GM19324 (cell line): ENCODE data around the gene APOBEC3A.

Source experiments
- ATAC-seq: cut with Tn5 transposase; IDR thresholded peaks from one replicate; pipeline ENCODE4 v1.9.1; 2021; ENCODE audit warnings: mild to moderate bottlenecking, moderate library complexity; ENCODE audit not compliant: unreplicated experiment, low FRiP score

APOBEC3A gene

DNA sequence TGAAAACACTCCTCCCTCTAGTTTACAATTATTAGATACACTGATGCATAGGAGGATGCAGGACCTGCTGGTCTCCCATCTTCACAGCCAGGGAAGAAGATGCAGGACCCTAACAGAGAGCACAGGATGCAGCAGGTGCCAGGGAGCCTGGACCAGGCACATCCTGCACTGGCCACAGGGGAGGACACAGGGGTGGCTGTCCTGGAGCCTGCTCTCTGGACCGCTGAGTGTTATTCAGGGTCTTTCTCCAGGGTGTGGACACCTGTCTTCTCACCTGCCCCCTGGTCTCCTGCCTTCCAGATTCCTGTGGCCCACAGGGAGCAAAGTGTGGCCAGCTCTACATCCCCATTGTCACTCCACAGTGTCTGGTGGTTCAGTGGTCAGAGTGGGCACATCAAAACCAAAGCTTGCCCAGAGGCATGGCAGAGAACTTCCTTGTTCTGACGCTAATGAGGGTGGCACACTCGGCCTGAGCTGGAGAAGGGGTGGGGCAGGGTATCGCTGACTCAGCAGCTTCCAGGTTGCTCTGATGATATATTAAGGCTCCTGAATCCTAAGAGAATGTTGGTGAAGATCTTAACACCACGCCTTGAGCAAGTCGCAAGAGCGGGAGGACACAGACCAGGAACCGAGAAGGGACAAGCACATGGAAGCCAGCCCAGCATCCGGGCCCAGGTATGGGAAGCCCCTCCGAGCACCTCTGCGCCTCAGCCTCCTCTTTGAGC is at the start of gene APOBEC3A:
APOBEC3A (plus strand) TSS at position 564 of the 725 bp plus-strand sequence; CDS start at position 647, 83 bp downstream.
- no peak for ATAC-seq

DNA sequence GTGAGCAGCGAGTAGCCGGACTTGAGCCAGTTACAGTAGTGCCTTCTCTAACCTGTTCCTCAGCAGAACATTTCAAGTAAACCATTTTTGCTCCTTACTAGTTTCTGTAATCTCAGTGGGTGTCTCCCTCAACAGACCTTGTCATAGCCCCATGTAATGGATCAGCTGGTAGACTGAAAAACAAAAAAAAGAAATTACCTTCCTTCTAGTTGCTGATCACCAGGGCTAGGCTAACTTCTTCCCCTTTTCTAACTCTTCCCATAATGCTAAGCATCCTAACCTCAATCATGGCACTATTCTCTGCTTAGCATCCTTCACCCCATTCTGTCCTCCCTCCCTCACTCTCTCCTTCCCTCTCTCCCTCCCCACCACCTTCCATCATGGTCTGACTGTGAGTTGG is 49.6 kb upstream of the APOBEC3A start:
- no peak for ATAC-seq

DNA sequence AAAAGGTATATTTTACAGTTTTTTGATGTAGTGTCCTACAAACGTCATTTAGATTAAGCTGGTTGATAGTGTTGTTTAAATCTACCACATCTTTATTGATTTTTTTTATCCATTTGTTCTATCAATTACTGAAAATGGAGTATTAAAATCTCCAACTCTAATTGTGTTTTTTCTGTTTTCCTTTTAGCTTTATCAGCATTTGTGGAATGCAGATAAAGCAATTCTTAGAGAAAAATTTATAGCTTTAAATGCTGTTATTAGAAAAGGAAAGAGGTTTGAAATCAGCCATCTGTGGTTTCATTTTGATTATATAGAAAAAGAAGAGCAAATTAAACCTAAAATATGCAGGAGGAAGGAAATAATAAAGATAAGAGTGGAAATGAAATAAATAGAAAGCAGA is 46.0 kb upstream of the APOBEC3A start:
- no peak for ATAC-seq

DNA sequence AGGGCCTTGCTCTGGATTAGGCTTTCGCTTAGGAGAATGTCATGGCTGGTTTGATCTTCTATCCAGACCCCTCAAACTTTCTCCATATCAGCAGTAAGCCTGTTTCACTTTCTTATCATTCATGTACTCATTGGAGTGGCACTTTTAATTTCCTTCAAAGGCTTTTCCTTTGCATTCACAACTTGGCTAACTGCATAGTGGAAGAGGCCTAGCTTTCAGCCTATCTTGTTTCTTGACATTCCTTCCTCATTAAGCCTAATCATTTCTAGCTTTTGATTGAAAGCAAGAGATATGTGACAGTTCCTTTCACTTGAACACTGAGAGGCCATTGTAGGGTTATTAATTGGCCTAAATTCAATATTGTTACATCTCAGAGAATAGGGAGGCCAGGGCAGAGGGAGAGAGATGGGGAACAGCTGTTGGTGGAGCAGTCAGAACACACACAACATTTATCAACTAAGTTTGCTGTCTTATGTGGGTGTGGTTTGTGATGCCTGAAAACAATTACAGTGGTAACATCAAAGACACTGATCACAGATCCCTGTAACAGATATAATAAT is 37.7 kb upstream of the APOBEC3A start:
- ATAC-seq, result no peak

DNA sequence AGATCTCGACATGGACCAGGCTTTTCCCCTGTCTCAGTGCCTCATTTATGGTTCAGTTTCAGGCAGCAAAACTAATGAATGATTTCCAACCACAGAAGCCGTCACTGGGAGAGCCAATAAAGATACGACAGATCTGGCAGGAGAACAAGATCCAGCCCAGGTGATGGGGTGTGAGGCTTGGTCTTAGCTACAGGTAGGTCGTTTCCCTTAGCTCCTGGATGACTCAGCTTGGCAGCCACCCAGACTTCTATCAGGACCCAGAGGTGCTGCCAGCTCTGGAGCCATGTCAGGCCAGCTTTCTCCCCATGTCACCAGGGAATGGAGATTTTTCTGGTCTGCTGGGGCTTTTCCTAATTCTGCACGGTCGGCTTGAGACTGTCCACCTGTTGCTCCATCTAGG is 36.3 kb upstream of the APOBEC3A start:
- ATAC-seq, result no peak

DNA sequence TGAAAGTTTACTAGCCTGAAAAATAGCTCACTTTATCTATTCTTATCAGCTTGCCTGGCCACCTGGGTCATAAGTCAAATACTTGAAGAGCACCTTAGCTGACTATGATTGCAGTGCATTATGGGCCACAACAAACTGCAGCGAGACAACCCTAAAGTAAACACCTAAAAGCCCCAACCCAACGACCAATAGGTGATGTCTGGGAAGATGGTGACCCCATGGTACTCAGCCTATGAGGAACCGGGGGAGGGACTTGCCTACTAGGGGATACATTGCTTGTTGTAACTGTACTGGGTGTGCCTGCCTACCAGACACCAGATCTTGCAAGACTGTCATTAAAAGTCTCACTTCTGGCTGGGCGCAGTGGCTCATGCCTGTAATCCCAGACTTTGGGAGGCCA is 35.6 kb upstream of the APOBEC3A start:
- ATAC-seq, result no peak

DNA sequence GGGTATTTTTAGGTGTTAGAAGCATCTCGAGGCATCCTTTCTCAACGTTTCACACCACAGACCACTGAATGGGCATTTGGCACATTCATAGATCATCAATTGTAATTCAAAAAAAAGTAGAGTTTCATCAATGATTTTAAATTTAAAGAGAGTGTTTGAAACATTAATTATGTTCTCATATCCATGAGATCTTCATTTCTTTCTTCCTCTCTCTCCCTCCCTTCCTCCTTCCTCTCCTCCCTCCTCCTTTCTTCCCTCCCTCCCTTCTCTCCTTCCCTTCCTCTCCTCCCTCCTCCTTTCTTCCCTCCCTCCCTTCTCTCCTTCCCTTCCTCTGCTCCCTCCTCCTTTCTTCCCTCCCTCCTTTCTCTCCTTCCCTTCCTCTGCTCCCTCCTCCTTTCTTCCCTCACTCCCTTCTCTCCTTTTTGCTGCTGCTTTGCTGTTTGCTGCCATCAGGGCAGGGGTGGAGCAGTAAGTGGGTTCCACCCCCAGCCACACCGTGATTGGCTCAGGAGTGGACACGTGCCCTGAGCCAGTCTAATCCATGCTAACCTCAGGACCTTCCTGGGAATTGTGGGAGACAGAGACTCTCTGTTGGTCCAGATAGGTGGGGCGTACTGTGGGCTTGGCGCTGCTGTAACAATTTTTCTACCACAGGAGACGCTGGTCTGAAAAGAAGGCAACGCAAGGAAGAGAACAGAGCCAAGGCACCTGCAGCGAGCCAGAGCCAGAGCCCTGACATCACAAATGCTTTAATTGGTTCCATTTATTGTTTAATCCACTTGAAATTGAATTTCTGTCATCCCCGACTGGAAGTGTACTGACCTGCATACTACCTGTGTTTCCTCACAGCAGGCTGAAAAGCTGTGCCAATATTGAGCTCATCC is 33.7 kb upstream of the APOBEC3A start:
- no peak for ATAC-seq

DNA sequence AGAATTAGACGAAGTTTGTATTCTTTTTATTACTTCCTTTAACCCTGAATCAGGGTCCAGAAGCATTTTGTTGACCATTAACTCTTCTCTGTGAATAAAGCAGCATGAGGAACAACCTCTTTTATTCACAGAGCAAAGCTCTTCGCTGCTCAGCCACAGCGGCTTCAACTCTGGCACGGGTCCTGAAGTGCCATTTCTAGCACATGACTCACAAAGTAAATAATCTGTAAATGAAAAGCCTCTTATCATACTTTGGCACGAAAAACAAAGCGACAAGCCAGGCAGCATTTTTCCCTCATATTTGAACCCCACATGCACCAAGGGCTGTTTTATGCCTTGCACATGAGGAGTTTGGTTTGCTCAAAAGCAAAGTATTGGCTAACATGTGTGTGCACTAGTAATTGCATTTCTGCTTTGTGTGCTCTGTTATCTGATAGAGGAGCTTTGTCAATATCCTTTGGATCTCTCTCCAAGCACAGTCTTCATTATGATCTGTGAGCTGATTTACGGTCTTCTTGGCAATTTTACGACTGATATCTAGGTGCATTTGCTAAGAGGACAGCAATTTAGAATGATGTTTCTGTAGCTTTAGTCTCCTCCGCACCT is 33.0 kb upstream of the APOBEC3A start:
- no peak for ATAC-seq

DNA sequence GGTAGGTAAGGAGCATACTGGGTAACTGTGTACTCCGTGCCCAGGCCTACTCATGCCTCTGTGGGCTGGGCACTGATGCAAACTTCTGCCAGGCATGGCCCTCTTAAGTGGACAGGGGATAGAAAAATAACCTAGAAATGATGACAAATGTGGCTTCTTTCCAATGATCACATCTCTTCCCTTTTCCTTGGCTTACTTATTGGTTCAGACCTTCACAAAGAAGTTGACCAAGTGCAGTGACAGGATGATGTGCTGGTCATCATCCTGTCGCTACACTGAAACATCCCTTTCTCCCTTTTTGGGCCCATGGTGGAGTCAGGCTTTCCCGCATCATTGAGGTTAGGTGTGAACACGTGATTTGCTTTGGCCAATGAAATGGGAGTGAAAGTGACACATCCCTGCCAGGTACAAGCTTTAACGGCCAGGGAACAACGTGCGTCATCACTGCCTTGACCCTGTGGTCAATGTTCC is 31.8 kb upstream of the APOBEC3A start:
- no peak for ATAC-seq

DNA sequence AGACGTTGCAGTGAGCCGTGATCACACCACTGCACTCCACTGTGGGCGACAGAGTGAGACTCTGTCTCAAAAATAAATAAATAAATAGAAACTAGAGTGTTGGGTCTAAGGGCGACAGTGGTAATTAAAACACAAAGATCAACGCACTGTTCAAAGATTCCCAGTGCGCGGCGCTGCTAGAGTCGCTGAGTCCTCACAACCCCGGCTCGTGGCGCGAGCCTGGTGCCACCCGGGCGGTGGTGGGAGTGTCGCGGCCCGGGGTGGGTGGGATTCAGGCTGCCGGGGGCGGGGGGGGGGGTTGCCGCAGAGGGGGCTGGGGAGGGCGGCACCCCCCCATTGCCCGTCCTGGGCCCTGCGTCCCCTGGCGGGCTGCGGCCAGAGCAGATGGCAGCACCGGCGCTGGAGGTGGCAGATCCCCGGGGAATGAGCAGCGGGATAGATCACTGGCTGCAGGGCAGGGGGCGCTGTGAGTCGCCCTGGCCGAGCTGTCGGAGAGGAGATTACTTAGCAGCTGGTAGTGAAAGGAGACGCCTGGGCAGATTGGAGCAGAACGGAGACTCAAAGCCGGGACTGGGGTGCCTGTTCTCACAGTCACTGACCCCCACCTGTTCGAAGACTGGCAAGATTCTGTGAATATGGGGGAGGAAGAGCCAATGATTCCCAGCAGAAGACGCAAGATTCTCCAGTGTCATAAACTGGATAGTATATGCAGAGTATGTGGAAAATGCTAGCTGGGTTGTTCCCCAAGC is 30.2 kb upstream of the APOBEC3A start:
- ATAC-seq, result no peak

DNA sequence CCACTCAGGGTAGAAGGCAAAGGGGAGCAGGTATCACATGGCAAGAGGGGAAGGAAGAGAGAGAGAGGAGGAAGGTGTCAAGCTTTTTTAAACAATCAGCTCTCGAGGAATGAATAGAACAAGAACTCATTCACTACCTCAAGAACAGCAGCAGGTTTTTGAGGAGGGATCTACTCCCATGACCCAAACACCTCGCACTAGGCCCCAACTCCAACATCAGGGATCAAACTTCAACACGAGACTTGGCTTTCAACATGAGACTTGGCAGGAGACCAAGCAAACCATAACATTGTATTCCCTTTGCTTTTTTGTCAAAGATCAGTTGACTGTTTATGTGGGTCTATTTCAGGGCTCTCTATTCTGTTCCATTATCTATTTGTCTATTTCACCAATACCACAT is 26.9 kb upstream of the APOBEC3A start:
- no peak for ATAC-seq

DNA sequence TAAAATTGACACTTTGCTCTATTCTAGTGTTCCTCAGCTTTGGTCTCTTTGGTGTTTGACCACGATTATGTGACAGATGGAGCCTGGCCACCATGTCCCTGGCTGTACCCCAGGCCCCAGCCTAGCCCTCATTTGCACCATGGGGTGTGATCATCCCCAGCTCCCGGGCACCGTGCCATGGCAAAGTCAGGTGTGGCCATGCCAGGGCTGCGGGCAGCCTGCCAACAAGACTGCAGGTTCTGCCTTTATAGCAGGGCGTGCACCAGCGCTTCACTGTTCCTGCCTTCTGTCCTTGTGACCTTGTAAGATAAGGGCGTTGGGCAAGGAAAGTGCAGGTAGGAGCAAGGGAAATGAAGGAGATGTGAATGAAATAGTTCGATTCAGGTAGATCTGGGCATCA is 22.4 kb upstream of the APOBEC3A start:
- no peak for ATAC-seq

DNA sequence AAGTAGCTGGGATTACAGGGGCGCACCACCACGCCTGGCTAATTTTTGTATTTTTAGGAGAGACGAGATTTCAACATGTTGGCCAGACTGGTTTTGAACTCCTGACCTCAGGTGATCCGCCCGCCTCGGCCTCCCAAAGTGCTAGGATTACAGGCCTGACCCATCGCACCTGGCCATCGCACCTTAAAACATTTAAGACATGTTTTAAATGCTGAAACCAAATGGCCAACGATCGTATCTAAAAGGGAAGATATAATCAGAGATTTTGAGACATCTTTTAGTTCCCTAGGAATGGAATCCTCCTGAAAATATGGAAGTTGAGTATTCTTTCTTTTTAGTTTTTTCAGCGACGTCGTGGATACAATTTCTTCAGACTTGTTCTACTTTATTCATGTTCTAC is 21.8 kb upstream of the APOBEC3A start:
- no peak for ATAC-seq

DNA sequence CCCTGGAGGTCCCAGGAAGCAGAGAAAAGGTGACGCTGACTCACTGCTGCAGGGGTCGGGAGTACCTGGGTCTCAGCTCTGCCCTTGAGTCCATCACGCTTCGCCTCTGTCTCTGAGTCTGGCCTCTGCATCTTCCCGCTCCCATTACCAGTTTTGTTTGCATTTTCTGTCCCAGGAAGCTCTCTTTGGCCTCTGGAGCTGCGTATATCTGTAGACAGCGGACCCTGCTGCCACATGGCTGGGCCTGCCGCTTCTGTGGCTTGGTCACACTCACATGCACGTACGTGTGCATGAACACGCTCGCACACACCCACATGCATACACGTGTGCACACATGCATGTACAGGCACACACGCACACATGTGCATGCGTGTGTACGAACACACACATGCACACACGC is 20.8 kb upstream of the APOBEC3A start:
- no peak for ATAC-seq

DNA sequence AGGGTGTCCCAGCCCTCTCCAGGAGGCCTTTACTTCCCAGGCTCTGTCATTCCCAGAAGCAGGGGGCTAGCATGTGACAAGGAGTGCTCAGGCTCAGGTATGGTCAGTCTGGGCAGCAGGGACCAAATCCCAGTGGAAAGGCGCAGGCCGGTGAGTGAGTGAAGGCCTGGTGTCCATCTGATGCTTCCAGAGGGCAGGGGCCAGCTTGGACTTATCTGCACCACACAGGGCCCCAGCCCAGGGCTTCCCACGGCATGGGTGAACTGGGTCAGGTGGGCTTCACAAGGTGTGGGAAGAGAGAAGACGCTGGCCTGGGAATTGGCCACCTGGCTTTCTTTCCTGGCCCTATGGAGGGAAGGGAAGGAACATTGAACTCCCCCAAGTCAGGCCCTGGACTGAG is 20.4 kb upstream of the APOBEC3A start:
- ATAC-seq, result no peak

DNA sequence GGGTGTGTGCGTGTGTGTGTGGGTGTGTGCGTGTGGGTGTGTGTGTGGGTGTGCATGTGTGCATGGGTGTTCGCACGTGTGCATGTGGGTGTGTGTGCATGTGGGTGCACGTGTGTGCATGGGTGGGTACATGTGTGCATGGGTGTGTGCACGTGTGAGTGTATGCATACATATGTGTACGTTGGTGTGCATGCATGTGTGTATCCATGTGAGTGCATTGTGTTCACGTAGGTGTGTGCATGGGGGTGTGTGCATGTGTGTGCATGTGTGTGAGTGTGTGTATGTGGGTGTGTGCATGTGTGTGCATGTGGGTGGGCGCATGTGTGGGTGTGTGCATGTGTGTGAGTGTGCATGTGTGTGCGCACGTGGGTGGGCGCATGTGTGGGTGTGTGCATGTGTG is 19.9 kb upstream of the APOBEC3A start:
- ATAC-seq, result no peak

DNA sequence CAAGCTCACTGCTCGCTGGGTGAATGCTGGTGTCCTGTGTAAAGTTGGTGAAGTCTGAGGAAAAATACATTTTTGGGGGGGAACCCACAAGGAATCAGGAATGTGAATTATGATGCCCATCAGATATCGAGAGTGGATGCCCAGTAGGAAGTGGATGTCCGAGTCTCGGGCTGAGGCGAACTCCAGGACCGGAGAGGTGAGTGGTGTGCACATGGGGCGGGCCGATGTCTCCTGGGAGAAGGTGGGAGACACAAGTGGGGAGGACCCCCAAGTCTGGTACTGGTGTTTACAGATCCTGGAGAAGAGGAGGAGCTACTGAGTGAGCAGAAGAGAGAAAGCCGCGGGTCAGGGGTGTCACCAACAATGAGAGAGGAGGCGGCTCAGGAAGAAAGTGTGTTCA is 19.2 kb upstream of the APOBEC3A start:
- ATAC-seq, result no peak

DNA sequence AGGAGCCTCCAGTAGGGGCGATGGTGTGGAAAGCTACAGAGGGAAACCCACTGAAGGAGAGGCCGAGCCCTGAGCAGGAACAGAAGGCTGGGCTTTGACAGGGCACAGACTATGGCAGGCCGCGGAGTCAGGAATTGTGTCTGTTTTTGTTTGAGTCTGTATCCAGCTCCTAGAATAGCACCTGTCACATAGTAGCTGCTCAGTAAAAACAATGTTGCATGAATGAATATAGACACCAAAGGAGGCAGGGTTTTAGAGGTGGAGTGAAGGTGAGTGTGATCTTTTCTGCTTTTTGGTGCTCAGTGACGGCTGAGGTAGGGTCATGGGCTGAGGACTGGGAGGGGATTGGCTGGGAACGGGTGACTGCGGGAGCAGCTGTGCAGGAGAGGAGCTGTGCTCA is 18.5 kb upstream of the APOBEC3A start:
- no peak for ATAC-seq

DNA sequence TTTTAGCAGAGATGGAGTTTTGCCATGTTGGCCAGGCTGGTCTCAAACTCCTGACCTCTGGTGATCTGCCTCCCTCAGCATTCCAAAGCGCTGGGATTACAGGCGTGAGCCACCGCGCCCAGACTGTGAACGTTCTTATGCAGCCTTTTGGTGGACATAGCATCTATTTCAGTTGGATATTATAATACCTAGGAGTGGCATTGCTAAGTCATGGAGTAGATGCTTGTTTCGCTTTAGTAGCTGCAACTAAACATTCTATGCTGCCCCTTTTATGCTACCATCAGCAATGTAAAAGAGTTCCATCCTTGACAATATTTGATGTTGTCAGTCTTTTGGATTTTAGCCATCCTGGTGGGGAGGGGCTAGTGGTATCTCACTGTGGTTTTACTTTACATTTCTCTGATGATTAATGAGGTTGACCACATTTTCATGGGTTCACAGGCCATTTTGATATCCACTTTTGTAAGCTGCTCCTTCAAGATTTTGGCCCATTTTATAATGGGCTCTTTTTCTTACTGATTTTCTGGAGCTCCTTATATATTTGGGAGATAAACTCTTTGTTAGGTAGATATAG is 16.5 kb upstream of the APOBEC3A start:
- ATAC-seq, result no peak

DNA sequence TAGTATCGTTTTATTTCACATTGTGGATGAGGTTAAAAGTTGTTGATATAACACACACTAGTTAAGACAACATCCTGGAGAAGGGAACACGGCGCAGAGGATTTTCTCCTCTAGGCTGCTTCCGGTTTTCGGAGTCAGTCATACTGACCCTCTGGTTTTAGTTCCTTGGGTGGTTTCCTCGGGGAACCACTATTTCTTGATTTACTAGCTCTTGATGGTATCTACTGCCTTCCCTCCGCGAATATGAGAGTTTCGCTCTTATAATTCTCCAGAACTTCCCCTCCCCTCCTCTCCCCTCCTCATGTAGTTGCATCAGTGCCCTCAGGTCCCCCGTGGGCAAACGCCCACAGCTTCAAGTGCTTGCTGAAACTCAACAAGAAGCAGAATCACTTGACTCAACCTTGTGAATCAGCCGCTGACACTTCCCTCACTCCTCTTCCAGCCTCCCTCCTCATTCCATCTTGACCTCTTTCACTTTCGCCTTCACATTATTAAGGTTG is 15.9 kb upstream of the APOBEC3A start:
- no peak for ATAC-seq
